NCI-H82 treated with DMSO at 0.1 percent for 48 hours (cell line): ENCODE data around the gene TSHZ3.
A peak's percentile ranks its signal among the peaks of the same experiment; 100 is the strongest.

ENCODE experiments used
- DNase-seq: peaks from one replicate; lab custom pipeline; 2025; ENCODE audit not compliant: unreplicated experiment; lab: John Stamatoyannopoulos, UW

The TSHZ3 gene

GRCh38 chr19:31290931-31291590 is 58.2 kb downstream of the TSHZ3 start:
- no peak for DNase-seq

- DNase-seq, result no peak
Observed at GRCh38 chr19:31289976-31290375, 59.3 kb downstream of the TSHZ3 start.

DNA sequence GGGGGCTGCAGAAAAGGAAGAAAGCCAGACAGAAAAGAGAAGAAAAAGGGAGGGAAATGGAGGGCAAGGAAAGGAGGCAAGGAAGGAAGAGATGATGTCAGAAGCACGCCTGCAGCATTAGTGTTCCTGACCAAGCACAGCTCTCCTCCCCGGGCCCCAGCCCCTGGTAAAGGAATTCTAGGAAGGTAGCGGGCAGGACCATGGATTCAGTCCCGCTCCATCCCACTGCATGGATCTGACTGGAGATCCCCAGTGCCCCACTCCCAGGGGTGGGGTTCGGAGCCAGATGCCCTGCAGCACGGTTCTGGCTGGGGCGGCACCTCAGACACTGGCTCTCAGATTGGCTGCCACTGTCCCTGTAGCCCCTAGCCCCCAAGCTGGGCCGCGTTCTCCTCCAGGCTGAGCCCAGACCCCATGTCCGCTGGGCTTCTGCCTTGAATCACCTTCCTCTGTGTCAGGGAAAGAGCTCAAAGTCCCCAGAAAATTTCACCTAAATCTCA is 59.8 kb downstream of the TSHZ3 start:
- no peak for DNase-seq

GRCh38 chr19:31286491-31286890 is 62.7 kb downstream of the TSHZ3 start:
- DNase-seq, result no peak

DNA sequence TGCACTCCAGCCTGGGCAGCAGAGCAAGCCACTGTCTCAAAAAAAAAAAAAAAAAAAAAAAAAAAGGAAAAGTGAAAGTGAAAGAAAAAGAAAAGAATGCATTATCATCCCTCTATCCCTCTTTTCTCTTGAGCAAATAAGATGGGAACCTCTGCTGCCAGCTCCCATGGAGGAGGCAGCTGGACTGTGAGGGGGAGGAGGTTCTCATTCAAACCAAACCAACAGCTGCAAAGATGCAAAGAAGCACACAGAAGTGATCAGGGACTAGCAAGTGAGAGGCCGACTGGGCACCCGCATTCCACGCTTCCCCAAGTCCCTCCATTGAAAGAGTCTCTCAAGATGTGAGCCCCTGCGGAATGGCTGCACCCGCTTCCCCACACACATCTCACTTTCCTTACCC is 63.5 kb downstream of the TSHZ3 start:
- no peak for DNase-seq

GRCh38 chr19:31284621-31285020 is 64.6 kb downstream of the TSHZ3 start:
- DNase-seq, result no peak

GRCh38 chr19:31283701-31284100 is 65.5 kb downstream of the TSHZ3 start:
- DNase-seq, result no peak

DNA sequence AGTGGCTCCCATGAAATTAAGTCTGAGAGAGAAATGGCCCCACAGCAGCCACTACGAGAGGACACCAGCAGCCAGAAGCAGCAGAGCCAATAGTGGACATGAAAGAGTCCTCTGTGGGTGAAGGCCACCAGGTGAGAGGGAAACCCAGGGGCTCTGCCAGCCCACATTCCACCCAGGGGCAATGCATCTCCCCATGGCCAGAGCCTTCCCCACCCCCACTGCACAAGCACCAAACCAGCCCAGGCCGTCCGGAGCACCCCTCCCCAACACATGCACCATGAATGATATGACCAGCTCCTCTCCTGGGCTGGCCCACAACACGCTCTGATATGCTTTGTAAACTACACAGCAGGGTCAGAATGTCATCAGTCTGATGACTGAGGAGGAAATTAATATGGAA is 66.9 kb downstream of the TSHZ3 start:
- DNase-seq, result no peak

GRCh38 chr19:31280287-31281006 is 68.8 kb downstream of the TSHZ3 start:
- no peak for DNase-seq

DNA sequence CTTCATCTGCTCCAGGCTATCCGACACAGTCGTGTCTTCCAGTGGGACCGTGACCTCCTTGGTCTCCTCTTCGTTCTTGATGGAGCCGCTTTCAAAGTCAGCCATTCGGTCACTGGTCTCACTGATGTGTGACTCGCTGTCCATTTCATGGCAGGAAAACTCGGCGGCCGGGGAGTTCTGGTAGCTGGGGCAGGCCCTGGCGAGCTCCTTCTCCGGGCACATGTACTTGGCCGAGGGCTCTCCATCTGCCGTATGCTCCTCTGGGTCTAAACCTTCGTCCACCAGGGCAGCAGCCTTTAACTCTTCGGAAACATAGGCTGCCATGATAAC is 69.8 kb downstream of the TSHZ3 start:
- DNase-seq, result no peak

DNA sequence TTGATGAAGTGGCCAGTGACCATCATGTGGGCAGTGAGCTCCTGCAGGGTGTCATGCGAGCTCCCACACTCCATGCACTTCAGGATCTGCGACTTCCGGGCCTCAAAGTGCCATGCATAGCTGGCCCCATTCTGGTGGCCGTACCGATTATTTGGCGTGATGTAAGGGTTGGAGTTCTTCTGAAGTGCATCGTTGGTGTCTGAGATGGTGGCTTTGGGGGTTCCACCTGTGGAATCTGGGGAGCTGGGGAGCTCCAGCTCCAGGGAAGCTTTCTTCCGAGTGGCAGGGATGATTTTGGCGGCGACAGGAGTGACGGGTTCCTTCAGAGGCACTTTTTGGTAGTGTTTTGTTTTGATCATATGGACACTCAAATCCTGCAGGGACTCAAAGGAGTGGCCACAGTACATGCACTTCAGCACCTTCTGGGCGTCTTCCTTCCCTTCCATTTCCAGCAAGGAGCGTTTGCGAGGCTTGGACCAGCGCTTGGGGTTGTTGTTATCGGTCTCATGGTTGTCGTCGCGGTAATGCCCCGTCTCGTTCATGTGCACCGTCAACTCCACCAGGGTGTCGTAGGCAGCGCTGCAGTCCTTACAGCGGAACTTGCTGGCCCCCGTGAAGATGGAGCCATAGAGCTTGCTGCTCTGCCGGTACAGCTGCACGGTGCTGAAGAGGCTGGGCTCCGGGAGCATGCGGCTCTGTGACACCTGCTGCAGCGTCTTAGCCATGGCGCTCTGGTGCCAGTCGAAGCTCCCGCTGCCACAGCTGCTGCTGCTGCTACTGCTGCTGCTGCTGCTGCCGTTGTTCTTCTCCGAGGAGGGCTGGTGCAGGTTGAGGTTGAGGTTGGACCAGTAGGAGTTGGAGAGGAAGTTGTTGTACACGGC is 70.4 kb downstream of the TSHZ3 start:
- no peak for DNase-seq

DNA sequence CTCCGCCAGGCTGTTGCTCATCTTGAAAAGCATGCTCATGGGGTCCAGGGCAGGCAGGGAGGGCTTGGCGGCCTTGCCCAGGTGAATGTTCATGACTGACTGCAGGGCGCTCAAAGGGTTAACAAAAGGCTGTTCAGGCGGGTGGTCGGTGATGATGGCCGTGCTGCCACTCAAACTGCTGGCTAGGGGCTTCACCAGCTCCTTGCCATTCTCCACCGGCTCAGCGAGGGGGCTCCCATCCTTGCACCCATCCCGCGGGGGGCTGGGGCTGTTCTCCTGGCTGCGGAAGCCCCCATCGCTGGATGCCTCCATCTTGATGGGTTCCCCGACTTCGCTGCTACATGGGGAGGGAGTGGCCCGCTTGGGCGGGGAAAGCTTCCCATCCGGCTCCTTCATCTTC is 71.7 kb downstream of the TSHZ3 start:
- no peak for DNase-seq

DNA sequence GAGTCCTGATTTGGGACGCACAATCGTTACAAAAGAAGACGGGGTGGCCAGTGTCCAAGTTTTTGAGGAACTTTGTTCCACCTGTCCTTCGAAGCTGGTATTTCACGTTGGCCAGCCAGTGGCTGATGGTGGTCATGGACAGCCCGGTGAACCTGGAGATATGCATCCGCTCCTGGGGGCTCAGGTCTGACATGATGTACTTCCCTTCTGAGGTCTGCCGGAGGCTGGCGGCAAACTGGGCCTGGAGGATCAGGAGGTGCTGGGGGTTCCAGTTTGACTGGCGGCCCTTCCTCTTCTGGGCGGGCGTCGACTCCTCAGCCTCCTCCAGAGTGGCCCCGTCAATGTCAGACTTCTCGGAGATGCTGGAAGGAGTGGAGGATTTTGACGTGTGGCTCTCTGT is 72.4 kb downstream of the TSHZ3 start:
- no peak for DNase-seq

GRCh38 chr19:31275068-31275334 is 74.2 kb downstream of the TSHZ3 start:
- DNase-seq, result no peak

- no peak for DNase-seq
Observed at GRCh38 chr19:31274251-31275067, 74.8 kb downstream of the TSHZ3 start.

DNA sequence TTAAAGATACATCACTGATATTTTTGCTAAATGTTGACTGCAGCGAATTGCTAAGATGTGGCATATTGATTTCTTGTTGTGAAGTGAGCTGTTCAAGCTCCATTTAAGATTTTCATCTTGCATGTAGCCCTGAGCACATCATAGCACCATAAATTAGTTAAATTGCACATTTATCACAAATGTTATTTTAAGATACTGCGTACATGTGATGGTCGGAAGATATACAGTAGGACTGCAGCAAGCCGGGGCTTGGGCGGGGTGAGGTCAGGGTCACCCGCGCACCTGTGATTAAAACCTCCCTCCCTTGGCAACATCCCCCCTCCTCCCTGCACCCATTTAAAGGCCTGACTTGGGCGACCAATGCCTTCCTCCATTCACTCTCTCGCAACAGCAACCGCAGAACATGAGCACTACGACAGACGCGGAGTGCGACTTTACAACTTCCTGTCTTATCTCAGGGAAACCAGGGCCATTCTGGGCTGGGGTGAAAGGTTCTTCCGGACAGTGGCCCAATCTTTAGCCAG is 76.6 kb downstream of the TSHZ3 start:
- no peak for DNase-seq

DNA sequence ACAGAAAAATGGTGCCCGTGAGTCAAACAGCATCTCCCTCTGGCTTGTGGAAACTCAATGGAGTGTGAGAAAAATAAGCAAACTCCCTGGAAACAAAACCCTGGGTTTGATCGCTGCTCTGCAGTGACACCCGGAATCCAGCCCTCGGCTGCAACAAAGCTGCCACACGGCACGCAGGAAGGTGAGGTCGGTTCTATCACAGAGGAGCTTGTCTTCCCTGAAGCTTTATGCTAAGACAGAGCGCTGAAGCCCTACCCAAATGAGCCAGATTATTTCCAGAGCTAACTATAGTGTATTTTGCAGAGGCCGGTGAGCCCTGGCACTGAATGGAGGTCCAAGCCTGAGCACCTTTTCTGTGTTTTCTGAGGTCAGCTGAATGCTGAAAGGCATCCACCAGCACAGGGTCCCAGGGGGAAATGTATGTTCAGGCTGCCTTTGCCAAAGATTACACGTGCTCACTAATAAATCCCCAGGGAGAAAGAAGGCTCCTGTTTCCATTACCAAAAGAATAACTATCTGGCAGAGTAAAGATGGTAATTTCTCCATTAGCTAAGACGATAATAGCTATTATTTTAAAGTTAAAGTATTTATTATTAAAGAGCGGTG is 77.8 kb downstream of the TSHZ3 start:
- DNase-seq, result peak; percentile 1

GRCh38 chr19:31270897-31271296 is 78.3 kb downstream of the TSHZ3 start:
- DNase-seq, result no peak

DNA sequence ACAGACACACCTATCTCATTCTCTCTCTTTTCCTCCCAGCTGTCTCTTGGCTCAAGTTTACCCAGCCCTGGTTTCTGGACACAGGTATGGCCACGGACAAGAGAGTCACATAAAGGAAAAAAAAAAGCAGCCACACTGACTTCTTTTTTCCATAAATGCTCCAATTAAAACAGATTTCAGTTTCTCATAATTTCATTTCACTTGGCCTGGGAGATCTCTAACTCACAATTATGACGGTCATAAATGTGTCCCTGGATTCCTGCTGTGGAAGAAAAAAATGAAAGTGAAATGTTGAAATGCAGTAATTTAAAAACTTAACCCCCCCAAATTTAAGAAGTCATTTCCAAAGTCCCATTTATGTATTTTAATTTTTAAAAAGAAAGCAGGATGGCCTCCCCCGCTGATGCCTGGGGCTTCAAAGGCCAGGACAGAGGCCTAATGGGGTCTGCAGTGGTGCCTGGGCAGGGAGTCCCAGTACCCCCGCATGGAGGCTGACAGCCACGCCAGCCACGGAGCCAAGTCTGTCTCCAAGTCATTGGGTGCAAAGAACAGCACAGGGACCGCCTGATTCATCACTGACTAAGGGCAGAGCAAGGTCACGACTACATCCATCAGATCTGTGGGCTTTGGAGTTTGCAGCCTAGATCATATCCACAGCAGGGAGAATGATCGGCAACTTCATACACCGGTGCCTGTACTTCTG is 79.7 kb downstream of the TSHZ3 start:
- DNase-seq, result no peak
